GM12878 (cell line): ENCODE results near the gene FAM89A.

Source experiments
- EP300 ChIP-seq, 2 experiments: fragments of 150-350 bp in 1 of 2; IDR thresholded peaks; 2 replicates each; pipeline ENCODE4 v1.6.1; 2011 to 2012; ENCODE audit warnings: low read depth in 2 of 2, low read length in 2 of 2, borderline replicate concordance in 1 of 2, improper control_type of control experiment in 1 of 2, inconsistent platforms in 1 of 2; ENCODE audit not compliant: control insufficient read depth in 1 of 2
- POLR2A ChIP-seq: IDR thresholded peaks from 2 replicates; pipeline ENCODE4 v1.6.1; 2011; ENCODE audit warnings: low read depth, mild to moderate bottlenecking, low read length
- SIX5 ChIP-seq: IDR thresholded peaks from 2 replicates; pipeline ENCODE4 v1.6.1; 2011; ENCODE audit warnings: mild to moderate bottlenecking, low read depth, low read length, moderate library complexity; ENCODE audit not compliant: severe bottlenecking
- SMAD5 ChIP-seq: IDR thresholded peaks from 2 replicates; pipeline ENCODE4 v1.6.1; 2016; ENCODE audit warnings: antibody characterized with exemption, low read depth
- ZNF217 ChIP-seq: fragments of 450-650 bp; IDR thresholded peaks from 2 replicates; pipeline ENCODE4 v1.6.1; 2017; ENCODE audit warnings: antibody characterized with exemption, mild to moderate bottlenecking
- TF ChIP-seq, protein P1 (sequence below), 3 experiments: IDR thresholded peaks in 2 of 3; conservative IDR thresholded peaks in 1 of 3; 2 replicates each; pipeline ENCODE4 v1.5.1; 2011; ENCODE audit warnings: low read depth in 3 of 3, low read length in 3 of 3, mild to moderate bottlenecking in 3 of 3, control low read depth in 2 of 3, moderate library complexity in 2 of 3, inconsistent platforms in 1 of 3, mixed read lengths in 1 of 3; ENCODE audit not compliant: control insufficient read depth in 2 of 3, insufficient read depth in 1 of 3; ENCODE audit errors: extremely low read depth in 1 of 3
- TF ChIP-seq, protein P2 (sequence below): IDR thresholded peaks from 2 replicates; pipeline ENCODE4 v1.6.1; 2011; ENCODE audit warnings: mild to moderate bottlenecking, low read depth, low read length, moderate library complexity; ENCODE audit not compliant: insufficient replicate concordance
- TF ChIP-seq, protein P3 (sequence below): IDR thresholded peaks from 2 replicates; pipeline ENCODE4 v1.6.1; 2012; ENCODE audit warnings: low read depth, low read length, improper control_type of control experiment
- TF ChIP-seq, protein P4 (sequence below): fragments of 150-350 bp; IDR thresholded peaks from 2 replicates; pipeline ENCODE4 v1.6.1; 2016; ENCODE audit warnings: low read depth, low read length

DNA sequence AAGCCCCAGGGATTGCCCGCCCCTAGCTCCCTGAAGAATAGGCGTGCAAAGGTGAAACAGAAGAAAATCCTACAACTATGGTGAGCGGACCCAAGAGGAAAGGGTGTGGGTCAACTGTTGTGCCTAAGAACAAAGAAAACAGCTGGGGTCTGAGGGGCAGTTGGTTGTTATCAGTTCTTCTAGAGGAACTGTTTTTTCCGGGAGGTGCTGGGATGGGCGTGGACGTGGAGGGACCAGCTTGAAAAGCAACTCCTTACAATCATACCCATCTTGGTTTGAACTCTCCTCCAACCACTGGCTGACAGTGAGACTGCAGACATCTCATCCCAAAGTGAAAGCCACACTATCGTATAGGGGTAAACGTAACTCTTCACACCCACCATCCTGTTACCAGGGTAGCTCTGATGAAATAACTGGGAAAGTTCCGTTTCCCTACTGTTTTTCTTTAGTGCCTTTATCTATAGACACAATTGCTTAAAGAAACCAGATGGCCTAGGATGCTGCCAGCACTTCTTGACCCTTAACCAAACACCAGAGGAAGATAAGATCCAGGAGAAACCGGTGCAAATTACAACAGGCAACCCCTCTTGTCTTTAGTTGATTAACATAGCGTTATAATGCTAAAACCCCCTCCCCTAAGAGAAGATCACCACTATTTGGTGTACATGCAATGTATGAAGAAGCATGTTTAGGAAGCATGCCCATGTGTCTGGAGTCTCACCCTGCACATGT, 25.6 kb upstream of the FAM89A start:
- TF ChIP-seq, protein P1, sequence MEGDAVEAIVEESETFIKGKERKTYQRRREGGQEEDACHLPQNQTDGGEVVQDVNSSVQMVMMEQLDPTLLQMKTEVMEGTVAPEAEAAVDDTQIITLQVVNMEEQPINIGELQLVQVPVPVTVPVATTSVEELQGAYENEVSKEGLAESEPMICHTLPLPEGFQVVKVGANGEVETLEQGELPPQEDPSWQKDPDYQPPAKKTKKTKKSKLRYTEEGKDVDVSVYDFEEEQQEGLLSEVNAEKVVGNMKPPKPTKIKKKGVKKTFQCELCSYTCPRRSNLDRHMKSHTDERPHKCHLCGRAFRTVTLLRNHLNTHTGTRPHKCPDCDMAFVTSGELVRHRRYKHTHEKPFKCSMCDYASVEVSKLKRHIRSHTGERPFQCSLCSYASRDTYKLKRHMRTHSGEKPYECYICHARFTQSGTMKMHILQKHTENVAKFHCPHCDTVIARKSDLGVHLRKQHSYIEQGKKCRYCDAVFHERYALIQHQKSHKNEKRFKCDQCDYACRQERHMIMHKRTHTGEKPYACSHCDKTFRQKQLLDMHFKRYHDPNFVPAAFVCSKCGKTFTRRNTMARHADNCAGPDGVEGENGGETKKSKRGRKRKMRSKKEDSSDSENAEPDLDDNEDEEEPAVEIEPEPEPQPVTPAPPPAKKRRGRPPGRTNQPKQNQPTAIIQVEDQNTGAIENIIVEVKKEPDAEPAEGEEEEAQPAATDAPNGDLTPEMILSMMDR (IDR thresholded peaks at IDR 0.05 in 2 of 3, conservative IDR thresholded peaks at IDR 0.05 in 1 of 3; ENCODE audit: control insufficient read depth in 2 of 3, extremely low read depth in 1 of 3, insufficient read depth in 1 of 3, low read depth in 3 of 3, low read length in 3 of 3): no peak
- TF ChIP-seq POLR2A: no peak
- TF ChIP-seq, protein P2, sequence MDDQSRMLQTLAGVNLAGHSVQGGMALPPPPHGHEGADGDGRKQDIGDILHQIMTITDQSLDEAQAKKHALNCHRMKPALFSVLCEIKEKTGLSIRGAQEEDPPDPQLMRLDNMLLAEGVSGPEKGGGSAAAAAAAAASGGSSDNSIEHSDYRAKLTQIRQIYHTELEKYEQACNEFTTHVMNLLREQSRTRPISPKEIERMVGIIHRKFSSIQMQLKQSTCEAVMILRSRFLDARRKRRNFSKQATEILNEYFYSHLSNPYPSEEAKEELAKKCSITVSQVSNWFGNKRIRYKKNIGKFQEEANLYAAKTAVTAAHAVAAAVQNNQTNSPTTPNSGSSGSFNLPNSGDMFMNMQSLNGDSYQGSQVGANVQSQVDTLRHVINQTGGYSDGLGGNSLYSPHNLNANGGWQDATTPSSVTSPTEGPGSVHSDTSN: no peak
- TF ChIP-seq SMAD5: no peak
- no peak for TF ChIP-seq EP300 (IDR thresholded peaks at IDR 0.05; ENCODE audit: borderline replicate concordance in 1 of 2, control insufficient read depth in 1 of 2, low read depth in 2 of 2, low read length in 2 of 2)
- TF ChIP-seq, protein P3, sequence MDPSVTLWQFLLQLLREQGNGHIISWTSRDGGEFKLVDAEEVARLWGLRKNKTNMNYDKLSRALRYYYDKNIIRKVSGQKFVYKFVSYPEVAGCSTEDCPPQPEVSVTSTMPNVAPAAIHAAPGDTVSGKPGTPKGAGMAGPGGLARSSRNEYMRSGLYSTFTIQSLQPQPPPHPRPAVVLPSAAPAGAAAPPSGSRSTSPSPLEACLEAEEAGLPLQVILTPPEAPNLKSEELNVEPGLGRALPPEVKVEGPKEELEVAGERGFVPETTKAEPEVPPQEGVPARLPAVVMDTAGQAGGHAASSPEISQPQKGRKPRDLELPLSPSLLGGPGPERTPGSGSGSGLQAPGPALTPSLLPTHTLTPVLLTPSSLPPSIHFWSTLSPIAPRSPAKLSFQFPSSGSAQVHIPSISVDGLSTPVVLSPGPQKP: no peak
- TF ChIP-seq ZNF217: no peak
- TF ChIP-seq, protein P4, sequence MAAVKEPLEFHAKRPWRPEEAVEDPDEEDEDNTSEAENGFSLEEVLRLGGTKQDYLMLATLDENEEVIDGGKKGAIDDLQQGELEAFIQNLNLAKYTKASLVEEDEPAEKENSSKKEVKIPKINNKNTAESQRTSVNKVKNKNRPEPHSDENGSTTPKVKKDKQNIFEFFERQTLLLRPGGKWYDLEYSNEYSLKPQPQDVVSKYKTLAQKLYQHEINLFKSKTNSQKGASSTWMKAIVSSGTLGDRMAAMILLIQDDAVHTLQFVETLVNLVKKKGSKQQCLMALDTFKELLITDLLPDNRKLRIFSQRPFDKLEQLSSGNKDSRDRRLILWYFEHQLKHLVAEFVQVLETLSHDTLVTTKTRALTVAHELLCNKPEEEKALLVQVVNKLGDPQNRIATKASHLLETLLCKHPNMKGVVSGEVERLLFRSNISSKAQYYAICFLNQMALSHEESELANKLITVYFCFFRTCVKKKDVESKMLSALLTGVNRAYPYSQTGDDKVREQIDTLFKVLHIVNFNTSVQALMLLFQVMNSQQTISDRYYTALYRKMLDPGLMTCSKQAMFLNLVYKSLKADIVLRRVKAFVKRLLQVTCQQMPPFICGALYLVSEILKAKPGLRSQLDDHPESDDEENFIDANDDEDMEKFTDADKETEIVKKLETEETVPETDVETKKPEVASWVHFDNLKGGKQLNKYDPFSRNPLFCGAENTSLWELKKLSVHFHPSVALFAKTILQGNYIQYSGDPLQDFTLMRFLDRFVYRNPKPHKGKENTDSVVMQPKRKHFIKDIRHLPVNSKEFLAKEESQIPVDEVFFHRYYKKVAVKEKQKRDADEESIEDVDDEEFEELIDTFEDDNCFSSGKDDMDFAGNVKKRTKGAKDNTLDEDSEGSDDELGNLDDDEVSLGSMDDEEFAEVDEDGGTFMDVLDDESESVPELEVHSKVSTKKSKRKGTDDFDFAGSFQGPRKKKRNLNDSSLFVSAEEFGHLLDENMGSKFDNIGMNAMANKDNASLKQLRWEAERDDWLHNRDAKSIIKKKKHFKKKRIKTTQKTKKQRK: no peak
- no peak for TF ChIP-seq SIX5
